Transverse colon (tissue), 3 donors: ENCODE data around the gene ZNF263.

Experiments
- POLR2A ChIP-seq: fragments of 450-650 bp; IDR thresholded peaks from one replicate; pipeline ENCODE4 v1.6.1; 2016; ENCODE audit warnings: antibody characterized with exemption, mild to moderate bottlenecking, moderate library complexity
- TF ChIP-seq, protein P1 (sequence below), 5 experiments: fragments of 200-600 bp in 3 of 5; fragments of 450-650 bp in 2 of 5; sonication (generic) in 3 of 5; IDR thresholded peaks; 1 replicate in 2 of 5; 2 replicates in 3 of 5; pipeline ENCODE4 v1.5.1; 2016 to 2017; ENCODE audit warnings: antibody characterized with exemption in 5 of 5, inconsistent platforms in 3 of 5, mild to moderate bottlenecking in 2 of 5, moderate library complexity in 1 of 5

DNA sequence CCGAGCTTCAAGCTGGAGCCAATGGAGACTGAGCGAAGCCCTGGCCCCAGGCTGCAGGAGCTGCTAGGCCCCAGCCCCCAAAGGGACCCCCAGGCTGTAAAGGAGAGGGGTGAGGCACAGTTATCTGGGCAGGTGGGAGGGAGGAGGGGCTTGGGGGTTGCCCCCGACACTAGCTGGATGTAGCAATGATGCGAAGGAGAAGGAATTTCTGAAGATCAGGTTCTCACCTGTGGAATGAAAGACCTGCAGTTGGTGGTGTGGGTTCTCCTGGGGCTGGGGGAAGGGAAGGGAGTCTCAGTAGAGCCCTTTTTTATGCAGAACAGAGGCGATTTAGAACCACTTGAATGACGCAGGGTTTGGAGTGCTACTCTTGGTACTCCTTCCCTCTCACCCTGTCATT, 1.8 kb downstream of the ZNF263 start:
- TF ChIP-seq, protein P1, sequence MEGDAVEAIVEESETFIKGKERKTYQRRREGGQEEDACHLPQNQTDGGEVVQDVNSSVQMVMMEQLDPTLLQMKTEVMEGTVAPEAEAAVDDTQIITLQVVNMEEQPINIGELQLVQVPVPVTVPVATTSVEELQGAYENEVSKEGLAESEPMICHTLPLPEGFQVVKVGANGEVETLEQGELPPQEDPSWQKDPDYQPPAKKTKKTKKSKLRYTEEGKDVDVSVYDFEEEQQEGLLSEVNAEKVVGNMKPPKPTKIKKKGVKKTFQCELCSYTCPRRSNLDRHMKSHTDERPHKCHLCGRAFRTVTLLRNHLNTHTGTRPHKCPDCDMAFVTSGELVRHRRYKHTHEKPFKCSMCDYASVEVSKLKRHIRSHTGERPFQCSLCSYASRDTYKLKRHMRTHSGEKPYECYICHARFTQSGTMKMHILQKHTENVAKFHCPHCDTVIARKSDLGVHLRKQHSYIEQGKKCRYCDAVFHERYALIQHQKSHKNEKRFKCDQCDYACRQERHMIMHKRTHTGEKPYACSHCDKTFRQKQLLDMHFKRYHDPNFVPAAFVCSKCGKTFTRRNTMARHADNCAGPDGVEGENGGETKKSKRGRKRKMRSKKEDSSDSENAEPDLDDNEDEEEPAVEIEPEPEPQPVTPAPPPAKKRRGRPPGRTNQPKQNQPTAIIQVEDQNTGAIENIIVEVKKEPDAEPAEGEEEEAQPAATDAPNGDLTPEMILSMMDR (IDR thresholded peaks at IDR 0.05) = no peak
- no peak for TF ChIP-seq POLR2A
